ENCODE measurements around the gene DDX25.

DDX25 gene

DNA sequence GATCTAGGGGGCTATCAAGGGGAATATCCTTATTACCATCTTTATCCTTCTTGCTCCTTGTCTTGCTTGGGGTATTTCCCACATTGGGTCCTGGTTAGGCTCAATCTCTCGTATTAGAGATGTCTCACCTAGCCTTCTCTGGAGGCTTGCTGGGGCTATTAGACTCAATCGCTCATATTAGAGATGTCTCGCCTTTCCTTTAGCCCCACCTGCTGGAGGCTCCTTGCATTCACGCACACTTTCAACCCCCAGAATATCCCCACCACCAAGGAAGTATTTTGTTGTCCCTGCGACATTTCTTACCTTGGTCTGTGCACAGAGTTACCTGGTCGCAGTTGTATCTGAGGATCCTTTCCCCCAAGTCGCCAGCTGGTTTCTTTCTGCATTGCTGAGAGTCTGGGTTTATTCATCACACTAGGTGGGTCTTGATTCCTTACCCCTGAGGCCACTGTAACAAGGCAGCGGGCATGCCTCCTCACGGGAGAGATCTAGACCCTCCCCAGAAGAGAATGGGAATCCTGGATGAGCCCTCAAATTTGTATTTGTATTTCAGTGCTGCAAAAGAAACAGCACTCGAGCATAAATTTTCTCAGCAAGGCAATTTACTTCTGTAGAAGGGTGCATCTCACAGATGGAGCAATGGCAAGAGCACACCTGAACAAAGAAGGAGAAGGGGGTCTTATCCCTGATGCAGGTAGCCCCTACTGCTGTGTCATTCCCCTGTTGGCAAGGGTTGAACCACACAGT, 32.7 kb upstream of the DDX25 start:
- Histone ChIP-seq H3F3A (ENCODE audit: insufficient read depth) (no peaks in the 10 kb centered on the region), H3K27me3 (ENCODE audit: low read length) (no peaks in the 10 kb centered on the region), H2AFZ (ENCODE audit: low read depth, low read length, severe bottlenecking) (no peak overlapping the region), H3K9me3 (ENCODE audit: insufficient read depth, low read length) (no peaks in the 10 kb centered on the region), H3K36me3 (ENCODE audit: low read length) (no peaks in the 10 kb centered on the region), H3K79me2 (ENCODE audit: insufficient read depth, low read length) (no peaks in the 10 kb centered on the region), H3K9ac (ENCODE audit: low read length) (no peak overlapping the region), H3K4me2 (ENCODE audit: low read depth, low read length, poor library complexity, severe bottlenecking) (no peak overlapping the region), H4K20me1 (ENCODE audit: low read depth, low read length) (no peaks in the 10 kb centered on the region), H3K4me3 (ENCODE audit: insufficient read depth, low read length, poor library complexity, severe bottlenecking) (no peak overlapping the region), H3K27ac (ENCODE audit: low read depth, low read length) (no peak overlapping the region), H3K9me2 (replicated peaks; ENCODE audit: insufficient read depth, low read length) (no peaks in the 10 kb centered on the region)
- TF ChIP-seq CTCF (IDR thresholded peaks at IDR 0.05; ENCODE audit: insufficient read depth, low read length, poor library complexity, severe bottlenecking), result peak; percentile 24
- no peak for TF ChIP-seq EZH2phosphoT487 (conservative IDR thresholded peaks at IDR 0.05; ENCODE audit: low read length)

- TF ChIP-seq CTCF (IDR thresholded peaks at IDR 0.05; ENCODE audit: insufficient read depth, low read length, poor library complexity, severe bottlenecking) (no peak), EZH2phosphoT487 (conservative IDR thresholded peaks at IDR 0.05; ENCODE audit: low read length) (no peak)
Observed at GRCh38 chr11:125872138-125872491, 32.2 kb upstream of the DDX25 start.

DNA sequence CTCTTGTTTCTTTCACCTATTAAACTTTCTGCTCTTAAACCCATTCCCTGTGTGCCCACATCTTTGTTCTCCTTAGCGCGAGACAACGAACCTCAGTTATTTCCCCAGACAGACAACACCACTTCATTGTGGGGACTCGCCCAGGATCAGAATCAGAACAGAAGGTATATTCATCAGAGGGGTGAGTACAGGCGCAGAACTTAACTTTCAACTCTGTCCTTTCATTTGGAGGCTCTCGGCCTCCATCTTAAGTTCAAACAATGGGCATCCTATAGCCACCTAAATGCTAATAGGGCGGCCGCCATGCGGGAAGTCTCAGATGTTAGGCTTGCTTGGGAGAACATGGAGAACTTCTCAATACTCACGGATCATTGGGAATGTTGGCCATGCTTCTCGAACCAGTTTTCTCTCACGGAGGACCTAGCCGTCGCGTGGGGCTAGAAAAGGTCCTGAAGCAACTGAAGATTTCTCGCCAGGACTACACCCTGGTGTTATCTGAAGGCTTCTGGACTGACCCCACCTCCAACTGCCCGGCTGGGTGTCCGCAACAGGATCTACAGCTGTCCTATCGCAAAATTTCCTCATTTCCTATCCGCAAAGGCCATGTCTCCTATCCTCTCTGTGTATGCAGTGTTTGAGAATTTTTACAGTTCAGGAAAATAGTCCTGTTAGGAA, 30.3 kb upstream of the DDX25 start:
- Histone ChIP-seq H3K4me2 (ENCODE audit: low read depth, low read length, poor library complexity, severe bottlenecking) (no peak overlapping the region), H3K4me3 (ENCODE audit: insufficient read depth, low read length, poor library complexity, severe bottlenecking) (no peak overlapping the region), H3F3A (ENCODE audit: insufficient read depth) (no peaks in the 10 kb centered on the region), H3K36me3 (ENCODE audit: low read length) (no peaks in the 10 kb centered on the region), H4K20me1 (ENCODE audit: low read depth, low read length) (no peaks in the 10 kb centered on the region), H3K9me2 (replicated peaks; ENCODE audit: insufficient read depth, low read length) (no peaks in the 10 kb centered on the region), H3K27me3 (ENCODE audit: low read length) (no peaks in the 10 kb centered on the region), H2AFZ (ENCODE audit: low read depth, low read length, severe bottlenecking) (no peak overlapping the region), H3K9me3 (ENCODE audit: insufficient read depth, low read length) (no peaks in the 10 kb centered on the region), H3K9ac (ENCODE audit: low read length) (no peak overlapping the region), H3K79me2 (ENCODE audit: insufficient read depth, low read length) (no peaks in the 10 kb centered on the region), H3K27ac (ENCODE audit: low read depth, low read length) (no peak overlapping the region)
- TF ChIP-seq EZH2phosphoT487 (conservative IDR thresholded peaks at IDR 0.05; ENCODE audit: low read length), result no peak
- TF ChIP-seq CTCF (IDR thresholded peaks at IDR 0.05; ENCODE audit: insufficient read depth, low read length, poor library complexity, severe bottlenecking), result no peak

More at GRCh38 chr11:125872138-125872491, 32.2 kb upstream of the DDX25 start:
- no peak overlapping the region for H2AFZ ChIP-seq (ENCODE audit: low read depth, low read length, severe bottlenecking)
- no peaks in the 10 kb centered on the region for H3K36me3 ChIP-seq (ENCODE audit: low read length)
- H3K9me2 ChIP-seq (replicated peaks; ENCODE audit: insufficient read depth, low read length), result no peaks in the 10 kb centered on the region
- no peaks in the 10 kb centered on the region for H3K27me3 ChIP-seq (ENCODE audit: low read length)
- no peak overlapping the region for H3K27ac ChIP-seq (ENCODE audit: low read depth, low read length)
- H3F3A ChIP-seq (ENCODE audit: insufficient read depth), result no peaks in the 10 kb centered on the region
- no peaks in the 10 kb centered on the region for H3K79me2 ChIP-seq (ENCODE audit: insufficient read depth, low read length)
- no peak overlapping the region for H3K4me3 ChIP-seq (ENCODE audit: insufficient read depth, low read length, poor library complexity, severe bottlenecking)
- no peak overlapping the region for H3K9ac ChIP-seq (ENCODE audit: low read length)
- H3K4me2 ChIP-seq (ENCODE audit: low read depth, low read length, poor library complexity, severe bottlenecking), result no peak overlapping the region
- H3K9me3 ChIP-seq (ENCODE audit: insufficient read depth, low read length), result no peaks in the 10 kb centered on the region
- H4K20me1 ChIP-seq (ENCODE audit: low read depth, low read length), result no peaks in the 10 kb centered on the region

Measured in SU-DHL-6 (cell line).